Measurements from ENCODE around the gene HYAL2.

Gene HYAL2

DNA sequence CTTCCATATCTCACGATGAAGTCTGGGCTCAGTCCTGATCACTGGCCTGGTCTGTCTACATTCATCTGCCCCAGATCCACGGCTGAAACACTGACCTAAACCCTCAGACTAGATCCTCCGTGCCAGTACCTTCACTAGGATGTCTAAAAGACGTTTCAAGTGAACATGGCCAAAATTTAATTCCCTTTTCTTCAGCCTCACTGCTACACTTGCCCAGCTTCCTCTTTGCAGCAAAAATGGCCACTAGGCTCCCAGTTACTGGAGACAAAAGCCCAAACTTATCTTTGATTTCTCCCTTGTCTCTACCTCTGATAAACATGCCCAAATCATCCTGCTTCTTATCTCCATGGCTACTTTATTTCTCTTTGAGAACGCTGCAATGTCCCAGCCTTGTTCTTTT is 16.4 kb upstream of the HYAL2 start:
- Histone ChIP-seq H3K9me3 (ENCODE audit: control insufficient read depth, insufficient read depth, low read length) (no peaks in the 10 kb centered on the region), H3K4me1 (ENCODE audit: control insufficient read depth, insufficient read depth, low read length) (no peaks in the 10 kb centered on the region), H3K4me3 (ENCODE audit: low read depth, low read length) (no peak overlapping the region), H3K36me3 (ENCODE audit: control insufficient read depth, insufficient read depth, low read length) (0 out of 2 replicates have a peak, but pooled peaks cover 4% of the 10 kb centered on the region), H3K27ac (ENCODE audit: low read depth, low read length) (no peak overlapping the region), H3K9ac (ENCODE audit: low read depth, low read length) (no peak overlapping the region), H3K27me3 (ENCODE audit: control insufficient read depth, insufficient read depth, low read length) (peaks cover 53% of the 10 kb centered on the region)

- H3K9me3 ChIP-seq (ENCODE audit: control insufficient read depth, insufficient read depth, low read length) = no peaks in the 10 kb centered on the region
- H3K36me3 ChIP-seq (ENCODE audit: control insufficient read depth, insufficient read depth, low read length) = 0 out of 2 replicates have a peak, but pooled peaks cover 6% of the 10 kb centered on the region
- peak overlapping the region; percentile 76 for H3K9ac ChIP-seq (ENCODE audit: low read depth, low read length)
- H3K27ac ChIP-seq (ENCODE audit: low read depth, low read length) = peak overlapping the region; percentile 95
- no peaks in the 10 kb centered on the region for H3K4me1 ChIP-seq (ENCODE audit: control insufficient read depth, insufficient read depth, low read length)
- peak overlapping the region; percentile 81 for H3K4me3 ChIP-seq (ENCODE audit: low read depth, low read length)
- peaks cover 38% of the 10 kb centered on the region for H3K27me3 ChIP-seq (ENCODE audit: control insufficient read depth, insufficient read depth, low read length)
Observed at GRCh38 chr3:50337175-50337861, 14.8 kb upstream of the HYAL2 start.

DNA sequence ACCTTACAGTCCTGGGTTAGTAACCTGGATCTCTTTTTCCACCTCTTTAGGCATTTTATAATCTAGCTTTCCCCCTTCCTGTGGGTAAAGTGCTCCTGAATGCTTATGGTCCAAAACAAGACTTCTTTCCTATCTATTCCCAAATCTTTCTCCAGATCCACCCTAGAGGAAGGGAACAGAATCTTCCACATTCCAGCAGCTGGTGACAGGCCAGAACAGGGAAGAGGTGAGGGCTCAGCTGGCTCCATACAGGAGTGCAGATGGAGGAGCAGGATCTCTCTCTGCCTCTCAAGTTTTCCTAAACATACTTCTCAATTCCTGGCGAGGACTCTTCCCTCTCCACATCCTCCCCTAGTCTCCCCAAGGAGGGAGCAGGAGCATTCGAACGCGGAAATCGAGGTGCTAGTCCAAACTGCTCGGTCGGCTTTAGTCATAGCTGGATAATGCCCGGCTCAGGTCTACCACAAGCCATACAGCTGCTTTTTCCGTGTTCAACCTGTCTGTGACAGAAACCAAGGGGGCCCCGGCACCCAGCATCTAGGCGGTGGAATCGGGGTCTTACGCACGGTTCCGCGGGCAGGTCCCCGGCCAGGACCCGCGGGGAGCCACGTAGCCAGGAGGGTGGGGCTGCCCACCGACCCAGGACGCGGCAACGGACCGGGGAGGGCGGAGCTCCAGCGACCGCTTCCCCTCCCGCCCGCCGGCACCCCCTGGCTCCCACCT is 14.1 kb upstream of the HYAL2 start:
- H3K9ac ChIP-seq (ENCODE audit: low read depth, low read length) = peak overlapping the region; percentile 76
- peak overlapping the region; percentile 81 for H3K4me3 ChIP-seq (ENCODE audit: low read depth, low read length)
- H3K27me3 ChIP-seq (ENCODE audit: control insufficient read depth, insufficient read depth, low read length) = peaks cover 32% of the 10 kb centered on the region
- H3K4me1 ChIP-seq (ENCODE audit: control insufficient read depth, insufficient read depth, low read length) = no peaks in the 10 kb centered on the region
- peaks cover 13% of the 10 kb centered on the region for H3K36me3 ChIP-seq (ENCODE audit: control insufficient read depth, insufficient read depth, low read length)
- no peaks in the 10 kb centered on the region for H3K9me3 ChIP-seq (ENCODE audit: control insufficient read depth, insufficient read depth, low read length)
- peak overlapping the region; percentile 95 for H3K27ac ChIP-seq (ENCODE audit: low read depth, low read length)

DNA sequence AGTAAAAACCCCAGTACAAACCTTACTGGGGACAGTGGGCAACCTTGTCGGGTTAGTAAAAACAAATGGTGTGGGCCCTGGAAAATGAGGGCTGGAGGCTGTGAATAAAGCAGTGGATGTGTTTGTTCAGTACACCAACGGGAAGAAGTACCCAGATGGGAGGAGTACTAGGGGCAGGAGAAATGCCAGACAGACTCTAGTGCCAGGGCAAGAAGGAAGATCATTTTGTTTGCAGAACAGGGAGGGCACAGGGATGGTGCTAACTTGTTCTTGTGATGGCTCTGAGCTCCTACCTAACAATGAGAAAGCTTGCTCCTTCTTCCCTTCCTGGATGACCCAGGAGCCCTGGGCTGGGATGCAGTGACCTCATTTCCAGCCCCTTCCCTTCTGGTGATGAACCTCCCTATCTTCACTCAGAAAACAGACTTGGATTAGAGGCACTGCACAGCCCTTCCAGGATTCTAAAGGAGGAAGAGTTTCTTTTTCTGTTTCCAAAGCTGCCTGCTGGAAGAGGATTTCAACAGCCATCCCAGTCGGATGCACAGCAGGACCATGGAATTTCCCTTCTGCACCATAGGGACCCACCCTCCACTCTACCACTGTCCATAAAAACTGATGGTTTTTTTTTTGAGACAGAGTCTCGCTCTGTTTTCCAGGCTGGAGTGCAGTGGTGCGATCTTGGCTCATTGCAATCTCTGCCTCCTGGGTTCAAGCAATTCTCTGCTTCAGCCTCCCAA is 12.0 kb upstream of the HYAL2 start:
- H3K36me3 ChIP-seq (ENCODE audit: control insufficient read depth, insufficient read depth, low read length) = peaks cover 34% of the 10 kb centered on the region
- H3K4me3 ChIP-seq (ENCODE audit: low read depth, low read length) = no peak overlapping the region
- no peaks in the 10 kb centered on the region for H3K9me3 ChIP-seq (ENCODE audit: control insufficient read depth, insufficient read depth, low read length)
- H3K4me1 ChIP-seq (ENCODE audit: control insufficient read depth, insufficient read depth, low read length) = no peaks in the 10 kb centered on the region
- H3K9ac ChIP-seq (ENCODE audit: low read depth, low read length) = no peak overlapping the region
- peaks cover 11% of the 10 kb centered on the region for H3K27me3 ChIP-seq (ENCODE audit: control insufficient read depth, insufficient read depth, low read length)
- H3K27ac ChIP-seq (ENCODE audit: low read depth, low read length) = no peak overlapping the region

DNA sequence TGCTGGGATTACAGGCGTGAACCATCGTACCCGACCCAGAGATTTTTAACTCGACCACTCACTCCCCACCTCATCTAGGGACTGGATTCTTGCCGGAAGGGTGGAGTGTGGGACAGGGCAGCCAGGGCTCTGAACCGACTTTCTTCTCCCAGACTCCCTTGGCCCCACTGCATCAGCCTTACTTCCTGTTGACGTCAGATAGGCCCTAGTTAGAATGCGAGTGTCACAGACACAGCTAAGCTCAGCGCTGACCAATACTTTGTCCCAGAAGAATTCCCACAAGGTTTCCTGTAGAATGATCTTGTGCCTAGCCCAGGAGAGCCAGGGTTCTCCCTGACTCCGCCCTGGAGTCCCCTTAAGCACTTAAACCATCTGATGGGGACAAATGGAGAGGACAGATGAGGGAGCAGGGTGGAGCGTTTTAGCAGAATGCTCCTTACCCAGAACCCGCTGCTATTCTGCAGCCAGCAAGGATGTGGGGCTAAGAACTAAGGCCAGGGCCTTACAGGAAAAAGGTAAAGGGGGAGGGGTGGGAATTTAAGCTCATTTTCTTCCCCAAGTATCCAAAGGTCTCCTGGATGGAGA is 11.3 kb upstream of the HYAL2 start:
- Histone ChIP-seq H3K4me3 (ENCODE audit: low read depth, low read length) (no peak overlapping the region), H3K9me3 (ENCODE audit: control insufficient read depth, insufficient read depth, low read length) (no peaks in the 10 kb centered on the region), H3K9ac (ENCODE audit: low read depth, low read length) (no peak overlapping the region), H3K4me1 (ENCODE audit: control insufficient read depth, insufficient read depth, low read length) (no peaks in the 10 kb centered on the region), H3K27me3 (ENCODE audit: control insufficient read depth, insufficient read depth, low read length) (peaks cover 4% of the 10 kb centered on the region), H3K27ac (ENCODE audit: low read depth, low read length) (no peak overlapping the region), H3K36me3 (ENCODE audit: control insufficient read depth, insufficient read depth, low read length) (peaks cover 37% of the 10 kb centered on the region)

- peaks cover 37% of the 10 kb centered on the region for H3K36me3 ChIP-seq (ENCODE audit: control insufficient read depth, insufficient read depth, low read length)
- H3K4me3 ChIP-seq (ENCODE audit: low read depth, low read length) = no peak overlapping the region
- no peaks in the 10 kb centered on the region for H3K27me3 ChIP-seq (ENCODE audit: control insufficient read depth, insufficient read depth, low read length)
- H3K4me1 ChIP-seq (ENCODE audit: control insufficient read depth, insufficient read depth, low read length) = 0 out of 2 replicates have a peak, but pooled peaks cover 2% of the 10 kb centered on the region
- no peak overlapping the region for H3K27ac ChIP-seq (ENCODE audit: low read depth, low read length)
- no peaks in the 10 kb centered on the region for H3K9me3 ChIP-seq (ENCODE audit: control insufficient read depth, insufficient read depth, low read length)
- H3K9ac ChIP-seq (ENCODE audit: low read depth, low read length) = no peak overlapping the region
Observed at GRCh38 chr3:50331364-50331907, 8.9 kb upstream of the HYAL2 start.

DNA sequence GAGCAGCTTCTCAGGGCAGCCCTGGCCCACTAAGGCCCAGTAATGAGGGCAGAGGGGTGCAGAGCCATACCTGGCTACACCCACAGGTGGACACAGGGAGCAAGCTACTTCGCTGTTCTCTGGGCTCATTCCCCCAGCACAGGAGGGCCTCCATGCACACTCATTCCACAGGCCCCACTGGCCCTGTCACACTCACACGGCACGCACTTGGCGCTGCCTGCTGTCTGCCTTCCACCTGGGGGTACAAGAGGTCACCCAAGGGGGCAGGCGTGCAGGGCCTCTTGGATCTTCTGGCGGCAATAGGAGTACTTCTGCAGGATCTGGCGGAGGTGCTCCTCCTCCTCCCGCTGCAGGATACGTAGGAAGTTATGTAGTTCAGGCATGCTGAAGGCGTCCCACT is 7.8 kb upstream of the HYAL2 start:
- Histone ChIP-seq H3K9me3 (ENCODE audit: control insufficient read depth, insufficient read depth, low read length) (no peaks in the 10 kb centered on the region), H3K36me3 (ENCODE audit: control insufficient read depth, insufficient read depth, low read length) (peaks cover 48% of the 10 kb centered on the region), H3K9ac (ENCODE audit: low read depth, low read length) (no peak overlapping the region), H3K4me3 (ENCODE audit: low read depth, low read length) (no peak overlapping the region), H3K4me1 (ENCODE audit: control insufficient read depth, insufficient read depth, low read length) (0 out of 2 replicates have a peak, but pooled peaks cover 2% of the 10 kb centered on the region), H3K27ac (ENCODE audit: low read depth, low read length) (no peak overlapping the region), H3K27me3 (ENCODE audit: control insufficient read depth, insufficient read depth, low read length) (no peaks in the 10 kb centered on the region)

- H3K27me3 ChIP-seq (ENCODE audit: control insufficient read depth, insufficient read depth, low read length) = no peaks in the 10 kb centered on the region
- H3K36me3 ChIP-seq (ENCODE audit: control insufficient read depth, insufficient read depth, low read length) = peaks cover 42% of the 10 kb centered on the region
- H3K27ac ChIP-seq (ENCODE audit: low read depth, low read length) = peak within 1 kb of the TSS; percentile 78
- H3K9me3 ChIP-seq (ENCODE audit: control insufficient read depth, insufficient read depth, low read length) = no peaks in the 10 kb centered on the region
- peak within 1 kb of the TSS; percentile 60; the same call in 1 of the 2 replicates for H3K9ac ChIP-seq (ENCODE audit: low read depth, low read length)
- H3K4me3 ChIP-seq (ENCODE audit: low read depth, low read length) = peak within 1 kb of the TSS; percentile 88
- peaks cover 5% of the 10 kb centered on the region; the same call in 1 of the 2 replicates for H3K4me1 ChIP-seq (ENCODE audit: control insufficient read depth, insufficient read depth, low read length)
Observed at GRCh38 chr3:50327943-50328691, 5.6 kb upstream of the HYAL2 start, which contains the start of gene TUSC2. Gene TUSC2 (minus strand): TSS chr3:50328223. CDS start chr3:50328099, 124 bp downstream.

DNA sequence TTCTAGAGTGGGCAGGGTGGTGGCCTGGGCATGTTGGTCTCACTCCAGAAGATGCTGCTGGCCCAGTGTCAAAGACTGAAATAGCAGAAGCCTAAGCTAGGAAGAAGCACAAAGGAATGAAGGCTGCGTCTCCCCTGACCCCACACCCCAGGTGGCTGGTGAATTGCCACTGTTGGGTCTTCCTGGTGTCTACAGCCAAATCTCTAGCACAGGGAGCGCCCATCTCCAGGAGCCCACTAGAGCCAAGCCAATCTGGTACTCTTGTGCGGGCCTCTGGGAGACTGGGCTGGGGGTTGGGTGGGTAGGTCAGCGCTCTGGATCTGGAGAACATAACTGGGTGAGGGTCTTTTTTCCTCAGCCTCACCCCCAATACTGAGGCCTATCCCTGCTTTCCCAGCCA is 4.6 kb upstream of the HYAL2 start:
- Histone ChIP-seq H3K36me3 (ENCODE audit: control insufficient read depth, insufficient read depth, low read length) (peaks cover 40% of the 10 kb centered on the region), H3K4me3 (ENCODE audit: low read depth, low read length) (peak overlapping the region; percentile 88), H3K4me1 (ENCODE audit: control insufficient read depth, insufficient read depth, low read length) (peaks cover 10% of the 10 kb centered on the region), H3K9me3 (ENCODE audit: control insufficient read depth, insufficient read depth, low read length) (no peaks in the 10 kb centered on the region), H3K9ac (ENCODE audit: low read depth, low read length) (no peak overlapping the region), H3K27ac (ENCODE audit: low read depth, low read length) (no peak overlapping the region), H3K27me3 (ENCODE audit: control insufficient read depth, insufficient read depth, low read length) (no peaks in the 10 kb centered on the region)

- Histone ChIP-seq H3K9me3 (ENCODE audit: control insufficient read depth, insufficient read depth, low read length) (no peaks in the 10 kb centered on the region), H3K9ac (ENCODE audit: low read depth, low read length) (no peak overlapping the region), H3K27me3 (ENCODE audit: control insufficient read depth, insufficient read depth, low read length) (no peaks in the 10 kb centered on the region), H3K27ac (ENCODE audit: low read depth, low read length) (no peak overlapping the region), H3K36me3 (ENCODE audit: control insufficient read depth, insufficient read depth, low read length) (peaks cover 31% of the 10 kb centered on the region), H3K4me3 (ENCODE audit: low read depth, low read length) (no peak overlapping the region), H3K4me1 (ENCODE audit: control insufficient read depth, insufficient read depth, low read length) (peaks cover 10% of the 10 kb centered on the region)
Observed at GRCh38 chr3:50326182-50326541, 3.6 kb upstream of the HYAL2 start.

All from HUES48 (cell line).